IPS-20b (cell line): ENCODE data around the gene MTNR1B.
A peak's percentile ranks its signal among the peaks of the same experiment; 100 is the strongest.

ENCODE experiments used
- H3K27ac ChIP-seq: one replicate; pipeline ENCODE4 v1.5.1; 2013; ENCODE audit warnings: low read length
- H3K27me3 ChIP-seq: 2 replicates; pipeline ENCODE4 v1.6.1; 2013; ENCODE audit warnings: mild to moderate bottlenecking, low read length, inconsistent platforms; ENCODE audit not compliant: insufficient read depth
- H3K36me3 ChIP-seq: 2 replicates; pipeline ENCODE4 v1.6.1; 2013; ENCODE audit warnings: low read depth, mild to moderate bottlenecking, inconsistent platforms, low read length, moderate library complexity; ENCODE audit not compliant: insufficient read depth
- H3K4me1 ChIP-seq: 2 replicates; pipeline ENCODE4 v1.6.1; 2013; ENCODE audit warnings: mild to moderate bottlenecking, control low read depth, inconsistent platforms, low read length, moderate library complexity; ENCODE audit not compliant: insufficient read depth
- H3K4me3 ChIP-seq: 2 replicates; pipeline ENCODE4 v1.5.1; 2013; ENCODE audit warnings: mild to moderate bottlenecking, low read length, inconsistent platforms
- H3K9ac ChIP-seq: 2 replicates; pipeline ENCODE4 v1.6.1; 2013; ENCODE audit warnings: low read depth, mild to moderate bottlenecking, inconsistent platforms, low read length, moderate library complexity
- H3K9me3 ChIP-seq: 2 replicates; pipeline ENCODE4 v1.6.1; 2013; ENCODE audit warnings: mild to moderate bottlenecking, low read depth, low read length, inconsistent platforms; ENCODE audit not compliant: insufficient read depth

The MTNR1B gene

GRCh38 chr11:92955860-92956259, 13.6 kb upstream of the MTNR1B start:
- Histone ChIP-seq H3K4me3 (no peak overlapping the region), H3K36me3 (no peaks in the 10 kb centered on the region), H3K4me1 (0 out of 2 replicates have a peak, but pooled peaks cover 3% of the 10 kb centered on the region), H3K27me3 (no peaks in the 10 kb centered on the region), H3K9me3 (no peaks in the 10 kb centered on the region; the same call in 1 of the 2 replicates), H3K27ac (no peak overlapping the region), H3K9ac (no peak overlapping the region)

GRCh38 chr11:92960886-92961285, 8.6 kb upstream of the MTNR1B start:
- Histone ChIP-seq H3K36me3 (no peaks in the 10 kb centered on the region), H3K4me1 (no peaks in the 10 kb centered on the region; the same call in 1 of the 2 replicates), H3K27ac (no peak overlapping the region), H3K4me3 (no peak overlapping the region), H3K27me3 (no peaks in the 10 kb centered on the region), H3K9ac (no peak overlapping the region), H3K9me3 (no peaks in the 10 kb centered on the region)

DNA sequence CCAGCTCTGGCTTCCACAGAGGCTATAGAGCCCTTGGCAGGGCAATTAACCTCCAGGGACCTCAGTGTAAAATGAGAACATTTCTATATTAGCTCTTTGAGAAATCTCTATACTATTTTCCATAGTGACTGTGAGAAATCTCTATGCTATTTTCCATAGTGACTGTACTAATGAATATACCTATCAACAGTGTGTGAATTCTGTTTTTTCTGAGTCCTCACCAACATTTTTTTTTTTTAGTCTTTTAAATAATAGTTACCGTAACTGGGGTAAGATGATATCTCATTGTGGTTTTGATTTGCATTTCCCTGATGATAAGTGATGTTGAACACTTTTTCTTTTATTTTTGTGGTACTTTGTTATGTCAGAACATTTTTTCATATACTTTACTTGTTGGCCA, 7.0 kb upstream of the MTNR1B start:
- no peak overlapping the region for H3K27ac ChIP-seq
- no peaks in the 10 kb centered on the region for H3K9me3 ChIP-seq
- H3K27me3 ChIP-seq = peaks cover 7% of the 10 kb centered on the region
- no peak overlapping the region for H3K4me3 ChIP-seq
- no peaks in the 10 kb centered on the region; the same call in 1 of the 2 replicates for H3K4me1 ChIP-seq
- H3K36me3 ChIP-seq = no peaks in the 10 kb centered on the region
- H3K9ac ChIP-seq = no peak overlapping the region

DNA sequence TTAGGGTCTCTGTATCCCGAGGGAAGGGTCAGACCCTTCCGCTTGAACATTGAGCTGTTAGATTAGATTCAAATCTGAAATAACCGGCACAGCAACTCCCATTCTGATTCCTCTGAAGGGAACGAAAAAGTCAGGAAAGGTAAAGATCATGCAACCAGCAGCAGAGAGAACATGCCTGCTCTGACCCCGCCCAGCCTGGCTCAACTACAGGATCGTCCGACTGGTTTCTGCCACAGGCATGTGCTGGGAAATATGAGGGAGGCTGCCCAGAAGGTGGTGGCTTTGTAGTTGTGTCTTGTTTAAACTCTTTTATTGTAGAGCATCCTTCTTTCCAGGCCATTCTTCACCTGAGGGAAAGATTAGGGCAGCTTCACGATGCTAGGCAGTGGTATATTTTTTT, 5.0 kb upstream of the MTNR1B start:
- Histone ChIP-seq H3K4me1 (no peaks in the 10 kb centered on the region; the same call in 1 of the 2 replicates), H3K27ac (no peak overlapping the region), H3K9me3 (no peaks in the 10 kb centered on the region), H3K36me3 (no peaks in the 10 kb centered on the region), H3K9ac (no peak overlapping the region), H3K27me3 (peaks cover 27% of the 10 kb centered on the region), H3K4me3 (no peak overlapping the region)

GRCh38 chr11:92965196-92965595, 4.3 kb upstream of the MTNR1B start:
- Histone ChIP-seq H3K27ac (no peak overlapping the region), H3K9ac (no peak overlapping the region), H3K4me1 (no peaks in the 10 kb centered on the region; the same call in 1 of the 2 replicates), H3K9me3 (no peaks in the 10 kb centered on the region), H3K4me3 (no peak overlapping the region), H3K36me3 (no peaks in the 10 kb centered on the region), H3K27me3 (peaks cover 34% of the 10 kb centered on the region)

- Histone ChIP-seq H3K36me3 (no peaks in the 10 kb centered on the region), H3K9me3 (no peaks in the 10 kb centered on the region), H3K9ac (no peak overlapping the region), H3K4me3 (no peak overlapping the region), H3K27me3 (peaks cover 51% of the 10 kb centered on the region), H3K27ac (no peak overlapping the region), H3K4me1 (no peaks in the 10 kb centered on the region; the same call in 1 of the 2 replicates)
Observed at GRCh38 chr11:92967178-92967577, 2.3 kb upstream of the MTNR1B start.

- Histone ChIP-seq H3K27ac (no peak overlapping the region), H3K4me3 (no peak overlapping the region), H3K9me3 (no peaks in the 10 kb centered on the region), H3K9ac (no peak overlapping the region), H3K27me3 (peaks cover 55% of the 10 kb centered on the region), H3K4me1 (no peaks in the 10 kb centered on the region; the same call in 1 of the 2 replicates), H3K36me3 (no peaks in the 10 kb centered on the region)
Observed at GRCh38 chr11:92967867-92968266, 1.6 kb upstream of the MTNR1B start.

DNA sequence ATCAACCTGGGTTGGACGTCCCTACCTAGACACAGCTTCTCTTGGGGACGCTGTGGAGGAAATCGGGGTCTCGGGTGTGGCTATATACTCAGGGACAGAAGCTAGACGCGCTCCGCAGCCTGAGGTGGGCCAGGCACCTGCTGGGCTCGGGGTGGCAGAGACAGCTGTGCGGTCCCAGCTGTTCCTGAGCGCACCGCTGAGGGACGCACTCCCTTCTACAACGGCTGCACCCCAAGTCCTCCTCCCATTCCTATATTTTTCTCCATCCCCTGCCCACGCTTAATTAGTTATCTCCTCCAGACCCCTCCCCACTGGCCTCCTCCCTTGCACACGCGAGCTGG, 188 bp upstream of the MTNR1B start:
- H3K4me1 ChIP-seq = no peaks in the 10 kb centered on the region
- H3K27ac ChIP-seq = no peak overlapping the region
- no peaks in the 10 kb centered on the region for H3K9me3 ChIP-seq
- H3K27me3 ChIP-seq = peaks cover 55% of the 10 kb centered on the region
- peak overlapping the region; percentile 60 for H3K4me3 ChIP-seq
- no peaks in the 10 kb centered on the region for H3K36me3 ChIP-seq
- no peak overlapping the region for H3K9ac ChIP-seq

DNA sequence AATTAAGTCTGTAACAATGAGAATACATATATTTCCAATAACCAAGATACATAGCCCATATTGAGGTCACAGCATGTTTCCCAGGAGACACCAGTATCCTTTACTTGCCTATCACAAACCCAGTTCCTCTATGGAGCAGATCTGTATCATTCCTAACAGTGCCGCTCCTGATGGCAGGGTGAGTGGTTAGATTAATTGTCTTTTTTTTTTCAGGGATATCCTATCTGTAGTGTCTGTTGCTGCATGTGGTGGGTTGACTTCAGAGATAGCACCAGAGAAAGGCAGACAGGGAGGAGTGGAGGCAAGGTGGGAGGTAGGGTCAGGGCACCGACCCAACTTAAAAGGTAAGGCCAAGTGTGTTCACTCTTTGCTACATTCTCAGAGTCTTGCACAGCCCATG, 2.8 kb downstream of the MTNR1B start:
- H3K36me3 ChIP-seq = no peaks in the 10 kb centered on the region
- no peaks in the 10 kb centered on the region for H3K9me3 ChIP-seq

DNA sequence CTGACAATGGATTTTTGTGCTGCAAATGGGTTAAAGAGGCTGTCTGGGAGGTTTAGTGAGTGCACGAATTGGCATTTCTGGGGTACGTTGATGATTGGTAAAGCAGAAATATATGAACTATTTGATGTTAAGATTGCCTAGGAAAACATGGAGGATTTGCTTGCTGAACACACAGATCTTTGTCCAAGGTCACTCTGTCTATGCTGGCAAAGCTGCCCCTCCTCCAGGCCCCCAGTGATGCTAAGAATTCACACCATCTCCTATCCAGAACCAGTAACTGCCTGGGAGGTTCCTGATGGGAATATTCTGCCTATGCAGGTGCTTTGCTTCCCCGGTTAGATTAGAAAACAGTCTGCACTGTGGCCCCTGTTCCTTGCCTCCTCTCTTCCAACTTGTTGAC, 5.8 kb downstream of the MTNR1B start:
- Histone ChIP-seq H3K4me3 (no peak overlapping the region), H3K4me1 (no peaks in the 10 kb centered on the region), H3K9me3 (no peaks in the 10 kb centered on the region), H3K27ac (no peak overlapping the region), H3K36me3 (no peaks in the 10 kb centered on the region), H3K9ac (no peak overlapping the region), H3K27me3 (peaks cover 20% of the 10 kb centered on the region)

More for the DNA sequence above, 2.8 kb downstream of the MTNR1B start:
- H3K4me1 ChIP-seq = no peaks in the 10 kb centered on the region
- no peak overlapping the region for H3K4me3 ChIP-seq
- no peak overlapping the region for H3K27ac ChIP-seq
- peaks cover 50% of the 10 kb centered on the region for H3K27me3 ChIP-seq
- H3K9ac ChIP-seq = no peak overlapping the region

GRCh38 chr11:92976681-92977080, 7.2 kb downstream of the MTNR1B start:
- Histone ChIP-seq H3K36me3 (no peaks in the 10 kb centered on the region), H3K4me1 (no peaks in the 10 kb centered on the region), H3K4me3 (no peak overlapping the region), H3K9ac (no peak overlapping the region), H3K27ac (no peak overlapping the region), H3K9me3 (no peaks in the 10 kb centered on the region), H3K27me3 (peaks cover 6% of the 10 kb centered on the region; the same call in 1 of the 2 replicates)

DNA sequence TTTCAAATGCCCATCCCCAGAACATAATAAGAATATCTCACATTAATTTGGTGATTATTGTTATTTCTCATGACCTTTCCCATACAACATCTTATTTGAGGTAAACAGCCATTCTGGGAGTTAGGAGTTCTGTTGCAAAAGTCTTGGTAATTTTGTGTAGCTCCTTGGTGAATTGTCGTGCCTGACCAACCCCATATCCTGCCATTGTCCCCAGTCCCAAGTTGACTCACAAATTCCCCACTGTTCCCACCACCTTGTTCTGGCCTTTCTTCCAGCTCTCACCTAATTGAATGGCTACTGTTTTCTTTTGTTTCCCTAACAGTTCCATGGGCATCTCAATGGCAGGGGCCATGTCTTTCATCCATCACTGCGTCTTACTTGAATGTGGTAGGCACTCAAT, 8.0 kb downstream of the MTNR1B start:
- peaks cover 4% of the 10 kb centered on the region; the same call in 1 of the 2 replicates for H3K27me3 ChIP-seq
- H3K9ac ChIP-seq = no peak overlapping the region
- H3K4me3 ChIP-seq = no peak overlapping the region
- H3K36me3 ChIP-seq = no peaks in the 10 kb centered on the region
- H3K9me3 ChIP-seq = no peaks in the 10 kb centered on the region
- H3K27ac ChIP-seq = no peak overlapping the region
- no peaks in the 10 kb centered on the region for H3K4me1 ChIP-seq
